Common myeloid progenitor, CD34-positive (primary cell): ENCODE data around the gene SV2B.

ENCODE experiments used
- CTCF ChIA-PET: fragments of 350-600 bp; sonication (Branson Sonifier 250); formaldehyde crosslinking; loops from one replicate; lab custom pipeline; 2021; ENCODE audit warnings: antibody characterized with exemption; lab: Charles Lee
- POLR2A ChIA-PET: fragments of 350-600 bp; sonication (Branson Sonifier 250); formaldehyde crosslinking; loops from one replicate; lab custom pipeline; 2021; ENCODE audit warnings: antibody characterized with exemption; lab: Charles Lee
- DNase-seq, 3 donors: peaks; one replicate each; pipeline versions ENCODE4 v3.0.0 to v3.0.0-alpha.2; 2013
- H3K27ac ChIP-seq, 2 experiments: 1 replicate in 1 of 2; 2 replicates in 1 of 2; pipeline ENCODE4 v1.7.0; 2013; ENCODE audit warnings: inconsistent platforms in 2 of 2, low read length in 2 of 2, mild to moderate bottlenecking in 2 of 2, low read depth in 1 of 2, moderate library complexity in 1 of 2; ENCODE audit not compliant: severe bottlenecking in 2 of 2, insufficient read depth in 1 of 2, poor library complexity in 1 of 2
- H3K27me3 ChIP-seq, 5 experiments: replicated peaks in 2 of 5; 1 replicate in 3 of 5; 2 replicates in 2 of 5; pipeline versions ENCODE4 v1.6.1 to v1.7.0; 2013; ENCODE audit warnings: low read length in 4 of 5, mild to moderate bottlenecking in 2 of 5, moderate library complexity in 2 of 5, inconsistent platforms in 1 of 5; ENCODE audit not compliant: insufficient read depth in 5 of 5, control insufficient read depth in 4 of 5
- H3K36me3 ChIP-seq, 4 experiments: 1 replicate in 2 of 4; 2 replicates in 2 of 4; pipeline versions ENCODE4 v1.6.1 to v1.7.0; 2013; ENCODE audit warnings: low read length in 3 of 4, control low read depth in 1 of 4, mild to moderate bottlenecking in 1 of 4; ENCODE audit not compliant: control insufficient read depth in 4 of 4, insufficient read depth in 4 of 4
- H3K4me1 ChIP-seq, 4 experiments: 1 replicate in 3 of 4; 2 replicates in 1 of 4; pipeline versions ENCODE4 v1.6.1 to v1.7.1; 2013; ENCODE audit warnings: low read length in 3 of 4, mild to moderate bottlenecking in 3 of 4, control low read depth in 1 of 4, inconsistent platforms in 1 of 4, moderate library complexity in 1 of 4; ENCODE audit not compliant: control insufficient read depth in 4 of 4, insufficient read depth in 4 of 4; ENCODE audit errors: control extremely low read depth in 1 of 4
- H3K4me3 ChIP-seq, 7 experiments: 1 replicate in 4 of 7; 2 replicates in 3 of 7; pipeline versions ENCODE4 v1.5.1 to v1.7.0; 2013; ENCODE audit warnings: mild to moderate bottlenecking in 7 of 7, low read length in 6 of 7, moderate library complexity in 6 of 7, inconsistent platforms in 2 of 7, low read depth in 2 of 7, control low read depth in 1 of 7; ENCODE audit not compliant: insufficient read depth in 4 of 7, control insufficient read depth in 1 of 7; ENCODE audit errors: extremely low read depth in 1 of 7
- H3K9me3 ChIP-seq, 5 experiments: 1 replicate in 4 of 5; 2 replicates in 1 of 5; pipeline versions ENCODE4 v1.6.1 to v1.7.1; 2013; ENCODE audit warnings: low read length in 4 of 5, mild to moderate bottlenecking in 2 of 5, inconsistent platforms in 1 of 5, low read depth in 1 of 5, moderate library complexity in 1 of 5; ENCODE audit not compliant: control insufficient read depth in 4 of 5, insufficient read depth in 2 of 5; ENCODE audit errors: control extremely low read depth in 1 of 5
- WGBS: methylation state at CpG from one replicate; pipeline ENCODE4 v1.1.5; 2013; ENCODE audit not compliant: insufficient coverage; 5-methylcytosine and 5-hydroxymethylcytosine counted together

SV2B gene

GRCh38 chr15:91308855-91309254 is 208.8 kb downstream of the SV2B start:
- ChIA-PET CTCF (interaction anchor here (0.6 to 1.2 kb wide), 2 partner anchors 124 to 398 kb away, joined by 3 read pairs; no protein-coding TSS in a partner anchor), POLR2A (no interaction called here)
- no peaks in the 10 kb centered on the region for H3K27me3 ChIP-seq
- no peak overlapping the region for H3K27ac ChIP-seq
- no peak overlapping the region for H3K4me3 ChIP-seq
- H3K4me1 ChIP-seq: peaks cover 6 to 49% (median 32%) of the 10 kb centered on the region in 4 experiments
- DNase-seq: no peak
- no peaks in the 10 kb centered on the region for H3K36me3 ChIP-seq
- H3K9me3 ChIP-seq: no peaks in the 10 kb centered on the region
- 75% methylated on average over 3 of the region's 4 CpGs for WGBS

- WGBS: 0% methylated on average over 1 of the region's 2 CpGs
- peaks cover 6 to 46% (median 32%) of the 10 kb centered on the region in 4 experiments for H3K4me1 ChIP-seq
- no peaks in the 10 kb centered on the region for H3K36me3 ChIP-seq
- no peak overlapping the region for H3K27ac ChIP-seq
- H3K9me3 ChIP-seq: no peaks in the 10 kb centered on the region
- ChIA-PET POLR2A (interaction anchor here (1.0 kb wide), 1 partner anchor 9 kb away, joined by 3 read pairs; no protein-coding TSS in a partner anchor), CTCF (interaction anchor here (0.9 to 2.1 kb wide), 7 partner anchors 9 to 765 kb away, joined by 3 to 12 read pairs (median 3); no protein-coding TSS in a partner anchor)
- peak; percentile 60 to 82 (median 80) for DNase-seq
- no peaks in the 10 kb centered on the region for H3K27me3 ChIP-seq
- peak overlapping the region in 4 of 7 experiments; percentile 26 to 51 (median 36) for H3K4me3 ChIP-seq
These were observed 211.9 kb downstream of the SV2B start for GRCh38 chr15:91311986-91312385.

- H3K4me1 ChIP-seq: peaks cover 12 to 32% (median 15%) of the 10 kb centered on the region in 4 experiments
- WGBS: 100% methylated on average over 4 of the region's 7 CpGs
- POLR2A ChIA-PET: no interaction called here
These were observed 216.1 kb downstream of the SV2B start for GRCh38 chr15:91316126-91316525.

GRCh38 chr15:91318516-91318915 is 218.5 kb downstream of the SV2B start:
- H3K36me3 ChIP-seq: no peaks in the 10 kb centered on the region
- DNase-seq: peak in 2 of 3 donors; percentile 30 to 48
- H3K4me3 ChIP-seq: no peak overlapping the region
- no peaks in the 10 kb centered on the region for H3K9me3 ChIP-seq
- peaks cover 0 to 11% (median 3%) of the 10 kb centered on the region in 4 experiments for H3K4me1 ChIP-seq
- H3K27ac ChIP-seq: no peak overlapping the region
- no CpG with 5 or more reads among the region's 3 CpGs for WGBS
- H3K27me3 ChIP-seq: no peaks in the 10 kb centered on the region
- ChIA-PET POLR2A (no interaction called here), CTCF (interaction anchor here (0.9 to 1.5 kb wide), 2 partner anchors 16 to 161 kb away, joined by 3 read pairs; no protein-coding TSS in a partner anchor)

More at GRCh38 chr15:91316126-91316525, 216.1 kb downstream of the SV2B start:
- no peak for DNase-seq
- CTCF ChIA-PET: interaction anchor here (1.1 kb wide), 1 partner anchor 199 kb away, joined by 3 read pairs; no protein-coding TSS in a partner anchor
- Histone ChIP-seq H3K36me3 (no peaks in the 10 kb centered on the region), H3K27me3 (no peaks in the 10 kb centered on the region), H3K4me3 (no peak overlapping the region), H3K9me3 (no peaks in the 10 kb centered on the region), H3K27ac (no peak overlapping the region)

GRCh38 chr15:91318931-91319330 is 218.9 kb downstream of the SV2B start:
- 56% methylated on average over 3 of the region's 3 CpGs for WGBS

GRCh38 chr15:91319371-91320059 is 219.5 kb downstream of the SV2B start:
- POLR2A ChIA-PET: no interaction called here
- Histone ChIP-seq H3K4me1 (peaks cover 0 to 11% (median 3%) of the 10 kb centered on the region in 4 experiments), H3K27ac (no peak overlapping the region), H3K9me3 (peaks cover 0 to 3% (median 0%) of the 10 kb centered on the region in 5 experiments), H3K27me3 (no peaks in the 10 kb centered on the region), H3K36me3 (no peaks in the 10 kb centered on the region), H3K4me3 (no peak overlapping the region)
- WGBS: 100% methylated on average over 3 of the region's 5 CpGs
- CTCF ChIA-PET: no interaction called here
- no peak for DNase-seq

More at GRCh38 chr15:91318931-91319330, 218.9 kb downstream of the SV2B start:
- CTCF ChIA-PET: interaction anchor here (0.9 kb wide), 1 partner anchor 16 kb away, joined by 3 read pairs; no protein-coding TSS in a partner anchor
- Histone ChIP-seq H3K9me3 (peaks cover 0 to under 1% (median 0%) of the 10 kb centered on the region in 5 experiments), H3K4me1 (peaks cover 0 to 11% (median 3%) of the 10 kb centered on the region in 4 experiments), H3K4me3 (no peak overlapping the region), H3K27ac (no peak overlapping the region), H3K27me3 (no peaks in the 10 kb centered on the region), H3K36me3 (no peaks in the 10 kb centered on the region)
- POLR2A ChIA-PET: no interaction called here
- peak in 1 of 3 donors; percentile 28 for DNase-seq

- POLR2A ChIA-PET: no interaction called here
- DNase-seq: peak in 1 of 3 donors; percentile 14
- Histone ChIP-seq H3K36me3 (no peaks in the 10 kb centered on the region), H3K4me3 (no peak overlapping the region), H3K4me1 (peaks cover 0 to 11% (median 3%) of the 10 kb centered on the region in 4 experiments), H3K27ac (no peak overlapping the region), H3K9me3 (peaks cover 0 to 3% (median 0%) of the 10 kb centered on the region in 5 experiments), H3K27me3 (no peaks in the 10 kb centered on the region)
- 60% methylated on average over 3 of the region's 4 CpGs for WGBS
- CTCF ChIA-PET: no interaction called here
These were observed 220.0 kb downstream of the SV2B start for GRCh38 chr15:91320101-91320500.
